UCSD-AML1 (cell line): ENCODE results near the gene TMEM62.
A peak's percentile ranks its signal among the peaks of the same experiment; 100 is the strongest.

Experiments
- DNase-seq: peaks from one replicate; lab custom pipeline; 2025; ENCODE audit not compliant: unreplicated experiment; lab: John Stamatoyannopoulos, UW

The TMEM62 gene

DNA sequence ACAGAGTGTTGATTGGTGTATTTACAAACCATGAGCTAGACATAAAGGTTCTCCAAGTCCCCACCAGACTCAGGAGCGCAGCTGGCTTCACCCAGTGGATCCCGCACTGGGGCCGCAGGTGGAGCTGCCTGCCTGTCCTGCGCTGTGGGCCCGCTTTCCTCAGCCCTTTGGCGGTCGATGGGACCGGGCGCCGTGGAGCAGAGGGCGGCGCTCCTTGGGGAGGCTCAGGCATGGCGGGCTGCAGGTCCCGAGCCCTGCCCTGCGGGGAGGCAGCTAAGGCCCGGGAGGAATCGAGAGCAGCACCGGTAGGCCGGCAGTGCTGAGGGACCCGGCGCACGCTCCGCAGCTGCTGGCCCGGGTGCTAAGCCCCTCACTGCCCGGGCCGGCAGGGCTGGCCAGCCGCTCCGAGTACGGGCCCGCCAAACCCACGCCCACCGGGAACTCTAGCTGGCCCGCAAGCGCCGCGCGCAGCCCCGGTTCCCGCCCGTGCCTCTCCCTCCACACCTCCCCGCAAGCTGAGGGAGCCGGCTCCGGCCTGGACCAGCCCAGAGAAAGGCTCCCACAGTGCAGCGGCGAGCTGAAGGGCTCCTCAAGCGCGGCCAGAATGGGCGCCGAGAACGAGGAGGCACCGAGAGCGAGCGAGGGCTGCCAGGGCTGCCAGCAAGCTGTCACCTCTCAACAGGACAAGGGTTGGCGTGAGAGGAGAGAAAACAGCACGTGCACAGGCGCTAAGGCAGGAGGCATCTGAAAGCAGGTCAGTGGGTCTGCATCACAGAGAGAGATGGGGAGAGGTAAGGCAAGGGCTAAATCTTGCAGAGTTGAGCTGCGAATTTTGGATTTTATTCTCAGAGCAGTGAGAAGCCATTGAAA lies 93.3 kb downstream of the TMEM62 start:
- DNase-seq: no peak

DNA sequence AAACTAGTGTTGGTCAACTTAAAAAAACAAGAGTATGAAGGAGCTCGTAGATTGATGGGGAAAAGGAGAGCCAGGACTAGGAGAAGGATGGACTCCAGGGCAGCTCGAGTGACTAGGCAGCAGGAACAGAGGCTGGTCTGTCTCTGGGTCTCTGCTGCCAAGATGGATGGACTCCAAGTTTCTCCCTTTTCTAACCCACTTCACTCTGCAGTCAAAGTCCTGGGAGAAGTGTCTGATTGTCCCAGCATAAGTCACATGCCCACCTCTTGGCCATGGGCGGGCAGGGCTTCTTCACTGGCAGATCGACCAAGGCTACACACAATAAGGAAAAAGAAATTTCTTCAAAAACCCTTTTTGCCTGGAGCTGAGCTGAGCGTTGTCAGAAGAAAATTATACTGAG lies 96.6 kb downstream of the TMEM62 start:
- DNase-seq: no peak

DNA sequence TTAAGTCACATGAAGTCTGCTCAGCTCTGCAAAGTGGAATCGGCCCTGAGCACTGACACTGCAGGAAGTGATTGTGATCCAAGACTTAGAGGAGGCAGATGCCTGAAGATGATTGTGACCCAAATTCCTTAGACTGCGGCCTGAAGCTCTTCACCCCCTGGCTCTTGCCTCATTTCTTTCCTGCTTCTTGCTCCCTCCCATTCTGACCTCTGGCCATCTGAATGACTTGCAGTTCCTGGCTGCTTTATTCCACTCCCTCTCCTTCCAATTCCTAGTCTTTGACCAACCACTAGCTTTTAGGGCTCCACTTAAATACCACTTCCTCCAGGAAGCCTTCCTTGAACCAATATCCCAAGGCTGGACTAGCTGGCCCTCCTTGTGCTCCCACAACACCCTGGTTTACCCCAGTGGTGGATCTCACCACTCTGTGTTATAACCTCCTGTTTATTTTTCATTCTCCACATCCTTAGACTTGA lies 97.3 kb downstream of the TMEM62 start:
- DNase-seq: peak; percentile 46

GRCh38 chr15:43232289-43232874 lies 99.0 kb downstream of the TMEM62 start:
- no peak for DNase-seq
